Retinal pigment epithelial cell (primary cell): Measurements from ENCODE around the gene ZNF385B.
"Not testable (repeated sequence)": the region's sequence is repeated elsewhere in the genome, so short reads cannot be mapped to it uniquely, and the experiment has no call there.

Experiments used
- DNase-seq: peaks from one replicate; pipeline ENCODE4 v3.0.0-alpha.2; 2010; ENCODE audit warnings: low read depth
- H3K4me3 ChIP-seq: 2 replicates; pipeline ENCODE4 v1.5.1; 2011; ENCODE audit warnings: mild to moderate bottlenecking, low read length, control low read depth, moderate library complexity
- CTCF ChIP-seq: conservative IDR thresholded peaks from 2 replicates; pipeline ENCODE4 v1.5.1; 2011; ENCODE audit warnings: low read depth, low read length, control low read depth, inconsistent platforms

Gene ZNF385B

GRCh38 chr2:179893616-179894015, 32.2 kb upstream of the ZNF385B start:
- DNase-seq: no peak
- no peak for TF ChIP-seq CTCF
- no peak overlapping the region for H3K4me3 ChIP-seq

- DNase-seq: no peak
- H3K4me3 ChIP-seq: no peak overlapping the region
- no peak for TF ChIP-seq CTCF
These were observed 29.8 kb upstream of the ZNF385B start for GRCh38 chr2:179891237-179891636.

- no peak for TF ChIP-seq CTCF
These were observed 29.3 kb upstream of the ZNF385B start for GRCh38 chr2:179890666-179891065.

GRCh38 chr2:179888642-179889041, 27.2 kb upstream of the ZNF385B start:
- not testable (repeated sequence) for H3K4me3 ChIP-seq, DNase-seq

More at GRCh38 chr2:179890666-179891065, 29.3 kb upstream of the ZNF385B start:
- no peak for DNase-seq
- H3K4me3 ChIP-seq: no peak overlapping the region

GRCh38 chr2:179884193-179884592, 22.8 kb upstream of the ZNF385B start:
- no peak overlapping the region for H3K4me3 ChIP-seq
- no peak for DNase-seq
- no peak for TF ChIP-seq CTCF

- no peak for DNase-seq
- TF ChIP-seq CTCF: no peak
- H3K4me3 ChIP-seq: no peak overlapping the region
These were observed 21.7 kb upstream of the ZNF385B start for GRCh38 chr2:179882851-179883806.

- no peak for TF ChIP-seq CTCF
- no peak overlapping the region for H3K4me3 ChIP-seq
- DNase-seq: no peak
These were observed 16.4 kb upstream of the ZNF385B start for GRCh38 chr2:179877601-179878364.
